22Rv1 (cell line): ENCODE measurements around the gene ESRRG.

Experiments
- ZFX ChIP-seq: fragments of 450-650 bp; IDR thresholded peaks from 2 replicates; pipeline ENCODE4 v1.6.1; 2017; ENCODE audit warnings: antibody characterized with exemption, borderline replicate concordance
- TF ChIP-seq, protein P1 (sequence below): fragments of 450-650 bp; IDR thresholded peaks from 2 replicates; pipeline ENCODE4 v1.5.1; 2017; ENCODE audit warnings: mild to moderate bottlenecking

DNA sequence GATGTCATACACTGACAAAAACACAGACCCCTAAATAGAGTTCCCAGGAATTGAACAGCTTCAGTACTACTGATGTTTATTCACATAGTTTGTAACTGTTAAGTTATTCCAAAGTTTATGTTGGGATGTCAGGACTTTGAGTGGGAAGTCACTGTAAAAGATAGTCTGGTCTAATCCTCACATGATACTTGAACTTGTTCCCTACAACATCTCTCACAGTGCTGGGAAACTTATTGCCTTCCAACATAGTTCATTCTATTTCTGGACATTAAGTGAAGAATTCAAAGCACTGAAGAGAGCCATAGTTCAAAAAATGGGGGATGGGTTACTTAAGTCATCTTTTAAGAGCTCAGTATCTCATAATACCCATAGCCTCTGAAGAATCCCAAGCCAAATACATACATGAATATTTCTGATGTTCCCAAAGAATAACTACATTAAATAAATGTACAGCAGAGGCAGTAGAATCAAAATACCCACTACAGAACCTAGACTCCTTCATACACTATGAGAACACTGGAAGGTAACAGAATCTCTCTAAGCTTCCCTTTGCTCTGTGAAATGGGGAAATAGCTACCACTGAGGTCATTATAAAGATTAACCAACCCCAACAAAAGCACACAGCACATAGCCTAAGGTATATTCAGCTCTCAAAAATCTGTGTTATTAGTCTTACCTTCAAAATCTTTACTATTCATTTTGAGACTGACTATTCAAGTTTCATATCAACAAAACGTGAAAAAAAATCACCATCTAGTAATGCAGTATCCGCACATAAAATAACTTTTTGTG lies 81.4 kb downstream of the ESRRG start:
- TF ChIP-seq, protein P1, sequence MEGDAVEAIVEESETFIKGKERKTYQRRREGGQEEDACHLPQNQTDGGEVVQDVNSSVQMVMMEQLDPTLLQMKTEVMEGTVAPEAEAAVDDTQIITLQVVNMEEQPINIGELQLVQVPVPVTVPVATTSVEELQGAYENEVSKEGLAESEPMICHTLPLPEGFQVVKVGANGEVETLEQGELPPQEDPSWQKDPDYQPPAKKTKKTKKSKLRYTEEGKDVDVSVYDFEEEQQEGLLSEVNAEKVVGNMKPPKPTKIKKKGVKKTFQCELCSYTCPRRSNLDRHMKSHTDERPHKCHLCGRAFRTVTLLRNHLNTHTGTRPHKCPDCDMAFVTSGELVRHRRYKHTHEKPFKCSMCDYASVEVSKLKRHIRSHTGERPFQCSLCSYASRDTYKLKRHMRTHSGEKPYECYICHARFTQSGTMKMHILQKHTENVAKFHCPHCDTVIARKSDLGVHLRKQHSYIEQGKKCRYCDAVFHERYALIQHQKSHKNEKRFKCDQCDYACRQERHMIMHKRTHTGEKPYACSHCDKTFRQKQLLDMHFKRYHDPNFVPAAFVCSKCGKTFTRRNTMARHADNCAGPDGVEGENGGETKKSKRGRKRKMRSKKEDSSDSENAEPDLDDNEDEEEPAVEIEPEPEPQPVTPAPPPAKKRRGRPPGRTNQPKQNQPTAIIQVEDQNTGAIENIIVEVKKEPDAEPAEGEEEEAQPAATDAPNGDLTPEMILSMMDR: no peak
- no peak for TF ChIP-seq ZFX
